Esophagus muscularis mucosa (tissue), 4 donors: ENCODE measurements around the gene ITPRID2.

Experiments used
- EP300 ChIP-seq: sonication (generic); formaldehyde crosslinking; IDR thresholded peaks from one replicate; pipeline ENCODE4 v1.6.1; 2017; ENCODE audit warnings: antibody characterized with exemption
- POLR2A ChIP-seq: fragments of 450-650 bp; IDR thresholded peaks from one replicate; pipeline ENCODE4 v1.6.1; 2017; ENCODE audit warnings: antibody characterized with exemption, moderate library complexity, mild to moderate bottlenecking, low read depth
- TF ChIP-seq, protein P1 (sequence below), 3 experiments: fragments of 200-600 bp in 2 of 3; fragments of 450-650 bp in 1 of 3; sonication (generic) in 2 of 3; IDR thresholded peaks; one replicate each; pipeline ENCODE4 v1.5.1; 2017 to 2019; ENCODE audit warnings: antibody characterized with exemption in 3 of 3, mild to moderate bottlenecking in 2 of 3, moderate library complexity in 1 of 3

DNA sequence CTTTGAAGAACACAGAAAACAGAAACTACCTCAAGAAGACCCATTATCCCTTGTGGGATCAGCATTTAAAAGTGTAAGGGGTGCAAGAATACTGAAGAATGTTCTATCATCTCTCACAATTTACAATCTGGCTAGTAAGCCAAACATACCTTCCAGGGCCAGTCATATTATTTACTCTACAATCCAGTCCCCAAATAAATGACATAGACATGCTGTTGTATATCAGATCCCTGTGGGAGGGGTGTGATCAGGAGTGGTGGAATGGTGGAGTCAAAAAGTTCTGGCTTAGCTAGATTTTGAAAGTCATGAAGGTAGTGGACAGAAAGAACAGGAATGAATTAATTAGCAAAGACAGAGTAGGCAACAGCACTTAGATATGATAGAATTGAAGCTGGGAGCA is 1.8 kb upstream of the ITPRID2 start:
- TF ChIP-seq, protein P1, sequence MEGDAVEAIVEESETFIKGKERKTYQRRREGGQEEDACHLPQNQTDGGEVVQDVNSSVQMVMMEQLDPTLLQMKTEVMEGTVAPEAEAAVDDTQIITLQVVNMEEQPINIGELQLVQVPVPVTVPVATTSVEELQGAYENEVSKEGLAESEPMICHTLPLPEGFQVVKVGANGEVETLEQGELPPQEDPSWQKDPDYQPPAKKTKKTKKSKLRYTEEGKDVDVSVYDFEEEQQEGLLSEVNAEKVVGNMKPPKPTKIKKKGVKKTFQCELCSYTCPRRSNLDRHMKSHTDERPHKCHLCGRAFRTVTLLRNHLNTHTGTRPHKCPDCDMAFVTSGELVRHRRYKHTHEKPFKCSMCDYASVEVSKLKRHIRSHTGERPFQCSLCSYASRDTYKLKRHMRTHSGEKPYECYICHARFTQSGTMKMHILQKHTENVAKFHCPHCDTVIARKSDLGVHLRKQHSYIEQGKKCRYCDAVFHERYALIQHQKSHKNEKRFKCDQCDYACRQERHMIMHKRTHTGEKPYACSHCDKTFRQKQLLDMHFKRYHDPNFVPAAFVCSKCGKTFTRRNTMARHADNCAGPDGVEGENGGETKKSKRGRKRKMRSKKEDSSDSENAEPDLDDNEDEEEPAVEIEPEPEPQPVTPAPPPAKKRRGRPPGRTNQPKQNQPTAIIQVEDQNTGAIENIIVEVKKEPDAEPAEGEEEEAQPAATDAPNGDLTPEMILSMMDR (IDR thresholded peaks at IDR 0.05): no peak
- no peak for TF ChIP-seq POLR2A
- no peak for TF ChIP-seq EP300
